HG03432 (cell line): ENCODE results near the gene CORIN.
A peak's percentile ranks its signal among the peaks of the same experiment; 100 is the strongest.

Experiments
- ATAC-seq: cut with Tn5 transposase; IDR thresholded peaks from one replicate; pipeline ENCODE4 v1.9.1; 2021; ENCODE audit warnings: mild to moderate bottlenecking, moderate library complexity; ENCODE audit not compliant: unreplicated experiment

CORIN gene

GRCh38 chr4:47837908-47838294, at the start of gene CORIN:
Gene CORIN (minus strand): TSS chr4:47838067. CDS start chr4:47837949, 118 bp downstream.
- no peak for ATAC-seq

GRCh38 chr4:47882228-47882627, 44.4 kb upstream of the CORIN start:
- no peak for ATAC-seq

DNA sequence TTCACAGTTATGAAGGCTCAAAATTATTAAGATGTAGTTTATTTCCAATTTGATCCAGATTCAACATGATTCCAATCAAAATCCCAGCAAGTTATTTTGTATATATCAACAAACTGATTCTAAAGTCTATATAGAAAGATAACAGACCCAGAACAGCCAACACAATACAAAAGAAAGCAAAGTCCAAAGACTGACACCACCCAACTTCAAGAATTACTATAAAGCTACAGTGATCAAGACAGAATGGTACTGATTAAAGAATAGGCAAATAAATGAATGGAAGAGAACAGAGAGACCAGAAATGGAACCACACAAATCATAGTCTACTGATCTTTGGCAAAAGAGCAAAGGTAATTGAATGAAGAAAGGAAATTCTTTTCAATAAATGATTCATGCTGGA, 41.6 kb upstream of the CORIN start:
- ATAC-seq: no peak

DNA sequence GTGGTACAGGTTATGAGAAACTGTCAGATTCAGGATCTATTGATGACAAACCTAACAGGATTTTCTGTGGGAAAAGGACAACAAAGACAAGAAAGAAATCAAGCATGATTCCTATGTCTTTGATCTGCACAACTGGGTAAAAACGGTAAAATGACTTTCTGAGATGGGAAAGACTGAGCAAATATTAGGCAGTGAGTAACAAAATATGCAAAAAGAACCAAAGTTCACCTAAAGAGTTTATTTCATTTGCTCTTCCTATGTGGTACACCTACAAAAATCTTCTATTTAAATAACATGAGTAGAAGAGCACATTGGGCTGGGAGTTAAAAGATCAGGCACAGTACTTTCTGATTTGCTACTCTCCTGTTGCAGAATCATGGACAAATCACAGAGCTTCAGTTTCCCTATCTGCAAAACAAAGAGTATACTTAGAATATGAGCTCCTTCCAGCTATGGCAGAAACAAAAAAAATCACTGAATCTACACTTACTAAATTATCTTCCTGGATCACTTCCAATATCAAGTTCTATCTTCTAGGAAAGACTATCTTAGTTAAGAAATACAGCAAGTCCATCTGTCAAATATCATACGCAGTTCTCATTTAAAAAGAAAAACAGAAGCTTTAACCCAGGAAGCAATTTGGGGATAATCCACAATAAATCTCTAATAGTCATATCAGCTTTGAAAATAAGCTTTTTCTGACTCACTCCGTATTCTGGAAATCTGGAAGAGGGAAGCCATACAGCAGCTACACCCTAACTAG, 39.1 kb upstream of the CORIN start:
- no peak for ATAC-seq

DNA sequence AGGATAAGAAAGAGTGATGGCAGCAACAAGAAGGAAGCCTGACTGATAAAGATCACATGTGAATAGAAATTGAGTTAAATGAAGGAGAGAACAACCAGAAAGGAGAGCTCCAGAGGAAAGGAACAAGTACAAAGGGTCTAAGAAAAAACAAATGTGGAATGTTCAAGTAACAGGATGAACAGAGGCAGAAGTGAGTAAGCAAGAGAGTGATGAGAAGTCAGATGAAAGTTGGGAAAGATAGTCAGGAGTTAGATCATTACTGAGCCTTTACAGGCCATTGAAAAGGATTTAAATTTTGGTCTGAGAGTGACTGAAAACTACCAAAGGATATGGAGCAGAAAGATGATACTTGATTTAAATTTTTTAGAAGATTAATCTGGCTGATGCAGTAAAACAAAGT, 38.4 kb upstream of the CORIN start:
- no peak for ATAC-seq

DNA sequence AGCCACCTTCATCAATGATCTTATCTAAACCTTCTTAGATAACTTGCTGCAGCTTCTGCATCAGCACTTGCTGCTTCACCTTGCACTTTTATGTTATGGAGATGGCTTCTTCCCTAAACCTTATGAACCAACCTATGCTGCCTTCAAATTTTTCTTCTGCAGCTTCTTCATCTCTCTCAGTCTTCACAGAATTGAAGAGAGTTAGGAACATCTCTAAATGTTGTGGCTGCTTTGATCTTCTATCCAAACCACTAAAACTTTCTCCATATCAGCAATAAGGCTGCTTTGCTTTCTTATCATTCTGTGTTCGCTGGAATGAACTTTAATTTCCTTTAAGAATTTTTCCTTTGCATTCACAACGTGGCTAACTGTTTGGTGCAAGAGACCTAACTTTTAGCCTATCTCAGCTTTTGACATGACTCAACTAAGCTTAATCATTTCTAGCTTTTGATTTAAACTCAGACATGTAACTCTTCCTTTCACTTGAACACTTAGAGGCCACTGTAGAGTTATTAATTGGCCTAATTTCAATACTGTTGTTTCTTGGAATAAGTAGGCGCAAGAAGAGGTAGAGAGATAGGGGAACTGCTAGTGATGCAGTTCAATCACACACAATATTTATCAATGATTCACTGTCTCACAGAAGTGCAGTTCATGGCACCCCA, 36.1 kb upstream of the CORIN start:
- no peak for ATAC-seq

GRCh38 chr4:47863486-47863885, 25.6 kb upstream of the CORIN start:
- no peak for ATAC-seq

DNA sequence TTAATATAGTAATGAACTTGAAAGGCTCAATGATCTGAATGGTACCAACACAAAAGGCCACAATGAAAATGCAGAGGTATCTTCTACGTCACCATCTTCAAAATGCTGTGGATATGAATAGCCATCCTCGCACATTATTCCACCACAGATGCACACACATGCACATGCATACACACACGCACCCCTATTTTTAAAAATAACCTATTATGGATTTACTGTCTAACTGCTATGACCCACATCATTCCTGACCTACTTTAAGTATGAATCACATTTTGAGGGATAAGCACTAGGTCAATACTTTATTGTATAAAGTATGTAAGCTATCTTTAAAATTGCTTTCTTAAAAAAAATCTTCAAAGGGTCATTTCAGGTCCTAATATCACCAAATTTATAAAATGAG, 24.4 kb upstream of the CORIN start:
- no peak for ATAC-seq

- no peak for ATAC-seq
These were observed 22.4 kb upstream of the CORIN start for GRCh38 chr4:47860305-47860704.

GRCh38 chr4:47858006-47858405, 20.1 kb upstream of the CORIN start:
- no peak for ATAC-seq

- ATAC-seq: no peak
These were observed 18.8 kb upstream of the CORIN start for GRCh38 chr4:47856713-47857112.

DNA sequence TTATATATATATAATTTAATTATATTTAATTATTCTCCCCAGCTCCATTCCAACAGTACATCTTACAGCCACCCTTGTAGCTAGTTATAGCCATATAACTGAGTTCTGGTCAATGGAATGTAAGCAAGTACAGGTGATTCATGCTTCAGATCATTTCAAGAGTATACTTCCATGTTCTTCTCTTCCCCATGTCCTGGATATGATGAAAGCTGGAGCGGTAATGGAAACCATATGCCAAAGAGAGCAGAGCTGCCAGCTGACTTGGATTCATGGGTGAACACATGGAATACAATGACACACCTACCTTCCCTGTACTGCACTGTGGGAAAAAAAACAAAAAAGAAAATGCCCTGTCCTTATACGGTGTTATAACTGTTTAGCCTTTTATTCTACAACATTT, 17.5 kb upstream of the CORIN start:
- ATAC-seq: no peak

DNA sequence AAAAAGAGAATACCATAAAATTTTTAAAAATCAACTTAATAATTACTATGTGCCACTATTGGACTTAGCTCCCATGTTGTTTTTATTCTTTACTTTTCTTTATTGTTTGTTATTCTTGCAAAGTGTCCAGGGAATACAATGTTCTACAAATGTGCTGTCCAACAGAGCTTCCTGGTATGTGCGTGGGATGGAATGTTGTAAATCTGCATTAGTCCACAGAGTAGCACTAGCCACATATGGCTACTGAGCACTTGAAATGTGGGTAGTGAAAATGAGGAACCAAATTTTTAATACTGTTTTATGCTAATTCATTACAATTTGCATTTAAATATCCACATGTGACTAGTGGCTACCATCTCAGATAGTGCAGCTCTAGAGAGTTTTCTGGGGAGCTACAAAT, 14.3 kb upstream of the CORIN start:
- ATAC-seq: no peak

GRCh38 chr4:47849466-47849865, 11.6 kb upstream of the CORIN start:
- ATAC-seq: no peak

DNA sequence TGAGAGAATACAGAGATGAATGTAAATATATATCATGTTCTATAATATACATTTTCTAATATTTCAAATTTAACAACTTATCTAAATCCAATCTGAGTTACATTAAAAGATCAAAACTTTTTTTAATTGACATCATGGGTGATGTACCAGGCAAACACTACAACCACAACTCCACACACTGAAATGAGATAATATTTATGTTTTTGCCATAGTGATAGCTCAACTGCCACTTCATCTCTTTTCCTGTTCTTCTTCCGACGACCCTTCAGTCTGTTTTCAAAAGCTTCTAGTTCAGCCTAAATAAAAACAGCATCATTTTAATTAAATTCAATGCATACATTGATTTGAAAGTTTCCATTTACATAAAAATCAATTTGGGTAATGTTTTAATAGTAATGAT, 10.2 kb upstream of the CORIN start:
- ATAC-seq: no peak

- ATAC-seq: no peak
These were observed 5.1 kb upstream of the CORIN start for GRCh38 chr4:47842985-47843384.

GRCh38 chr4:47840291-47840690, 2.4 kb upstream of the CORIN start:
- no peak for ATAC-seq

DNA sequence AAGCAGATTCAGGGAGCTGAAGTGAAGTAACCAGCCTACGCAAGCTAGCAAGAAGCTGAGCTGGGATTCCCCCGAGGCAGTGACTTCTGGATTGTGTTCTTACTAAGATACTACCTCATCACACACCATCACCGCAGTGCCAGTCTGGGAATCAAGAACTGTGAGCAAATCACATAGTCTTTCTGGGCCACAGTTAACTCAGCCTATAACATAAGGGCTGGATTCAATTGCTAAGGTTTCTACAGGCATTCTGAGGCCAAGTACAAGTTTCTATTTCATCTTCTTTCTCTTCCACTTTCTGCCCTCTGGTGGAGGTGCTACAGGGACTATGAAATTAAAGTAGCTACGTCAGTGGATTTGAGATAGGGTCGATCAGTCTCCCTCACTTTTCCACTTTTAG, 1.4 kb upstream of the CORIN start:
- peak; percentile 50 for ATAC-seq

- no peak for ATAC-seq
These were observed 578 bp upstream of the CORIN start for GRCh38 chr4:47838445-47838844.

DNA sequence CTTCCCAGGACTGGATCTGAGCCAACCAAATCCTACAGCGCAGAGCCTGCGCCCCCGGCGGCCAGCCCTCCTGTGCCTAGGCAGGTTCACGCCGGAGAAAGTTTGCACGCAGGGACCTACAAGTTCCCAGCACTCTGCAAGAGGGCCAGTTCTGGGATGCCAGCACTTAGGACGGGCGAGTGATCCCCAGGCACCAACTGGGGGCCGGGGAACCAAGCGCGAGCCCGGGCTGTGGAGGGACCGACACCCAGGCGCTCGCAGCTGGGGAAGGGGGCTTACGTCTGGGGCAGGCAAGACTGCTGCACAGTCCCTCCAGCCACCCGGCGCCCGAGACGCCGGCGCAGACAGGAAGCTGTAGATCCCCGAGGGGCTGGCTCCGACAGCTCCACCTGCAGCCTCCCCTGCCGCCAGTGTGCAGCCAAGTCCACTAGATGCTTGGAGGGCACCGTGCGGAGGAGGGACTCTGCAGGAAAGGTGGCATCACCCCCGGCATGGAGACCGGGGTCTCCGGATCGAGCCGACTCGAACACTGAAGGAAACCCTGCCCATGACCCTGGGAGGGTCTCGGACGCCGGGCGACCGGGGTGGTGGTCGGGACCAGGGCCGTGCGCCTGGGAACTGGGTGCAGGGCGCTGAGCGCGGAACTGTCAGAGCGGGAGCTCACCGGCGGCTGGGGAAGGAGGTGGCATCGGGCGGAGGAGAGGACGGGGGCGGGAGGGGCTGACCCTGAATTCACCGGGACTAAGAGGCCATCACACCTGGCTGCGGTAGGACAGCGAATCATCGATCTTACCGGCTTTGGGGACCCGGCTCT, 566 bp downstream of the CORIN start:
- ATAC-seq: peak; percentile 71

DNA sequence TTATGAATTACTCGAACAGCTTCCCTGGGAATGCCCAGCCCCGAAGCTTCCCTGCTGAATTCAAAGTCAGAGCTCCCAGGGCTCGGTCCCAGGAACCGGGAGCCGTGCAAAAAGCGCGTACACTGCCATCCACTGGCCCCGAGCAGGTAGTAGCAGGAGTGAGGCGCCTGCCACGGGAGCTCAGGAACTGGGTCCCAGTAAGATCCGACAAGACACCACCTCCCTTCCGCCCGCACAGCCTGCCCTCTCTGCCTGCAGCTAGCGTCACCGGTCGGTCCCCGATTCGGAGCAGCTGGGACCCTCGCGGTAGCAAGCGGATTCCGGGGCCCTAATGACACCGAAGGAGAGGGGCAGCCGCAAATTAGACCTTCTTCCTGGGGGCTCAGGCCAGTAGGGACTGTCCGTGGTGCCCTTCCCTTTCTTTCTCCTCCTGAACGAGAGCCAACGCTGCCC, 1.2 kb downstream of the CORIN start:
- peak; percentile 86 for ATAC-seq

DNA sequence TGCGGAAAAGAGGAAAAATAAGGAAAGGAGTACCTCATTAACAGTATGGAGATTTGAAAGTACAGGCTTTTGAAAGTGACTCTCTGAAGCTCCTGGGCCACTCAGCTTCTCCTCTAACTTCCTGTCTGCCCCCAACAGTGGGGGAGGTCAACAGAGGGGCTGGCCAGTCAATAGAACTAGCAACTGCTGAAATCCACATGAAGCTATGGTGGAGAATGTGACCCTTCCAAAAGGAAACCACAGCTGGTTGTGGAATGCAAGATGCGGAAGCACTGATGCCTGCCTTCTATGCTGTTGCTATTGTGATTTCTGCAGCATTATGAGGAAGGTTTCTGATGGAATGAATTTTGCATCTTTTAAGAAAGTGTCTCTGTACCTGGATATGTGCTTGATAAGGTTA, 2.4 kb downstream of the CORIN start:
- no peak for ATAC-seq
